ENCODE measurements around the gene BSN. TPM values are rescaled to one million over a fixed set of nuclear protein-coding genes. Genes with fewer than 3 reads are reported as not detected.

BSN gene
- total RNA-seq, 4 donors from 2014 or later = 0.04 to 0.36 (median 0.14) TPM

DNA sequence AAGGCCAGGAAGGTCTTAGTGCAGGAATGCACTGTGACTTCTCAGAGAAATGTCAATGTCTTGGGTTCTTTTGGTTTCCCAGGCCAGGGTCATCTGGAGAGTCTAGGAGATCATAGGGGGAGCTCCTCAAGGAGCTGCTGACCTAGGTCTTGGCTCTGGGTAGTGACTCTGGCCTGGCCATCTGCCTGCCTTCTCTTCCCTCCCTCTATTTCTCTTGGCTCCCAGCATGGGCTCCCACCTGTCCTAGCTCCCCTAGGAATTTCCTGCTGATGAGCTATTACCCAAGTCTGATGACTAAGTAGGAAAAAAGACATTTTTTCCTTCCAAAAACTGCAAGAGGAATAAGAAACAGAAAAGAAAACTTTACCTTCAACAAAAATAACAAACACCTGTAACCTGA is 57.4 kb downstream of the BSN start:
- DNase-seq (ENCODE audit: low spot score in 2 of 2) = no peak
- TF ChIP-seq POLR2A (IDR thresholded peaks at IDR 0.05) = no peak
- no peak for TF ChIP-seq CTCF (IDR thresholded peaks at IDR 0.05)
- intact Hi-C loops (cut with DNase I; ENCODE audit: low total_unique reads) = no loop called here
- no peak overlapping the region for H3K4me3 ChIP-seq (ENCODE audit: low read depth, poor library complexity, severe bottlenecking)

DNA sequence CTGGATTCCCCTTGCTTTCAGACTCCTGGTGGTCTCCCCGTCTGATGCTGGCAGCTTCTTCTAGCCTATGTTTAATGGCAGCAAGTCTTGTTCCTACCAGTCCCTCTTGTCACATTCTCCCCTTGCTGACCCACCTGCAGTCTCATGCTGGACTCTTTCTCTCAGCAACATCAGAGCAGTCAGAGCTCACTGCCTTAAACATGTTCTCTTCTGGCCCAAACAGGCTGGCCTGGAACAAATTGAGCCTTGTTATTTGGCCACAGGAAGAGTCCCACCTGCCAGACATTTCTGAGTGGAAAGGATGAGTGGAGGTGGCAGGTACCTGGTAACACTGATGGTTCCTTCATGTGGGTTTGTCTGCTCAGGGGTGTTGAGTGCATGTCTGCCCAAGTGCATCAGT is 60.7 kb downstream of the BSN start:
- TF ChIP-seq POLR2A (IDR thresholded peaks at IDR 0.05) = no peak
- no peak for TF ChIP-seq CTCF (IDR thresholded peaks at IDR 0.05)
- intact Hi-C loops (cut with DNase I; ENCODE audit: low total_unique reads) = no loop called here
- WGBS, 2 donors = 63 to 86% methylated on average over 1 of the region's 1 CpG
- DNase-seq (ENCODE audit: low spot score in 2 of 2) = peak in 1 of 2 donors; percentile 43
- H3K4me3 ChIP-seq (ENCODE audit: low read depth, poor library complexity, severe bottlenecking) = no peak overlapping the region

GRCh38 chr3:49616061-49616460 is 61.8 kb downstream of the BSN start:
- 71 to 92% methylated on average over 1 of the region's 1 CpG for WGBS, 2 donors
- peak in 1 of 2 donors; percentile 54 for DNase-seq (ENCODE audit: low spot score in 2 of 2)
- intact Hi-C loops (cut with DNase I; ENCODE audit: low total_unique reads) = no loop called here
- H3K4me3 ChIP-seq (ENCODE audit: low read depth, poor library complexity, severe bottlenecking) = no peak overlapping the region
- TF ChIP-seq CTCF (IDR thresholded peaks at IDR 0.05) (no peak), POLR2A (IDR thresholded peaks at IDR 0.05) (no peak)

GRCh38 chr3:49616491-49616941 is 62.2 kb downstream of the BSN start:
- TF ChIP-seq CTCF (IDR thresholded peaks at IDR 0.05) = no peak
- no peak for TF ChIP-seq POLR2A (IDR thresholded peaks at IDR 0.05)
- DNase-seq (ENCODE audit: low spot score in 2 of 2) = peak in 1 of 2 donors; percentile 58
- no peak overlapping the region for H3K4me3 ChIP-seq (ENCODE audit: low read depth, poor library complexity, severe bottlenecking)
- intact Hi-C loops (cut with DNase I; ENCODE audit: low total_unique reads) = no loop called here
- WGBS, 2 donors = 58 to 67% methylated on average over 6 of the region's 6 CpGs

GRCh38 chr3:49617390-49618013 is 63.2 kb downstream of the BSN start:
- intact Hi-C loops (cut with DNase I; ENCODE audit: low total_unique reads) = no loop called here
- 96 to 99% methylated on average over 7 of the region's 7 CpGs for WGBS, 2 donors
- no peak for TF ChIP-seq POLR2A (IDR thresholded peaks at IDR 0.05)
- TF ChIP-seq CTCF (IDR thresholded peaks at IDR 0.05) = no peak
- H3K4me3 ChIP-seq (ENCODE audit: low read depth, poor library complexity, severe bottlenecking) = no peak overlapping the region
- DNase-seq (ENCODE audit: low spot score in 2 of 2) = peak in 1 of 2 donors; percentile 37

DNA sequence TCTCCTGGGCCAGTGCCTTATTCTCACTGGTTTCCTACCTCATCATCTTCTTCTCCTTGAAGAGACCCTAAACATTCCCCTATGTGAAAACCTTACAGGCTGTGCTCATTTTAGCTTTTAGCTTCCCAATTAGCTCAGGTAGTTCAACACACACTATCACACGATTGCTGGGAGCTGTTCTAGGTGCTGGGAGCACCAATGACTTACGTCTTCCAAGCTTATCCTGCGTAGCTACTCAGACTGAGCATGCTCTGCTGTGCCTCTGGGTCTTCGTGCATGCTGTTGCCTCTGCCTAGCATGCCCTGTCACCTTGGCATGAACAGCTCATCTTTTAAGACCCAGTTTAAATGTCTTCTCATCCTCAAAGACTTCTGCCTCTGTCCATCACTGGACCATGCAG is 64.1 kb downstream of the BSN start:
- no peak for DNase-seq (ENCODE audit: low spot score in 2 of 2)
- no peak overlapping the region for H3K4me3 ChIP-seq (ENCODE audit: low read depth, poor library complexity, severe bottlenecking)
- WGBS, 2 donors = 43 to 68% methylated on average over 4 of the region's 4 CpGs
- intact Hi-C loops (cut with DNase I; ENCODE audit: low total_unique reads) = no loop called here
- no peak for TF ChIP-seq CTCF (IDR thresholded peaks at IDR 0.05)
- no peak for TF ChIP-seq POLR2A (IDR thresholded peaks at IDR 0.05)
